Stomach (tissue), 9 donors: ENCODE measurements around the gene LAMP5. TPM values are rescaled to one million over a fixed set of nuclear protein-coding genes. Genes with fewer than 3 reads are reported as not detected.

Experiments
- DNase-seq, 2 donors: peaks; one replicate each; pipeline versions ENCODE4 v3.0.0 to v3.0.0-alpha.2; 2013 to 2019
- H3K27ac ChIP-seq, 5 donors: fragments of 200-600 bp in 4 of 5; sonication (generic) in 4 of 5; one replicate each; pipeline ENCODE4 v1.5.1; 2013 to 2019; ENCODE audit warnings: mild to moderate bottlenecking in 1 of 5, moderate library complexity in 1 of 5
- H3K27me3 ChIP-seq, 3 donors: fragments of 200-600 bp; sonication (generic); one replicate each; pipeline ENCODE4 v1.5.1; 2017 to 2019; ENCODE audit warnings: mixed run types in 1 of 3
- H3K36me3 ChIP-seq, 4 donors: fragments of 200-600 bp; sonication (generic); 1 replicate in 3 of 4; 2 replicates in 1 of 4; pipeline ENCODE4 v1.5.1; 2016 to 2019
- H3K4me1 ChIP-seq, 4 donors: fragments of 200-600 bp; sonication (generic); one replicate each; pipeline ENCODE4 v1.5.1; 2016 to 2019
- H3K4me3 ChIP-seq, 4 donors: fragments of 200-600 bp; sonication (generic) in 3 of 4; one replicate each; pipeline ENCODE4 v1.5.1; 2016 to 2019; ENCODE audit warnings: mild to moderate bottlenecking in 1 of 4
- H3K9me3 ChIP-seq, 4 donors: fragments of 200-600 bp; sonication (generic); one replicate each; pipeline ENCODE4 v1.5.1; 2016 to 2019
- CTCF ChIP-seq, 7 experiments: fragments of 450-650 bp in 4 of 7; fragments of 200-600 bp in 3 of 7; sonication (generic) in 3 of 7; IDR thresholded peaks; one replicate each; pipeline ENCODE4 v1.5.1; 2016 to 2019; ENCODE audit warnings: antibody characterized with exemption in 7 of 7, control low read depth in 2 of 7, mild to moderate bottlenecking in 1 of 7
- EP300 ChIP-seq: sonication (generic); formaldehyde crosslinking; IDR thresholded peaks from one replicate; pipeline ENCODE4 v1.6.1; 2017; ENCODE audit warnings: antibody characterized with exemption
- POLR2A ChIP-seq, 4 donors: fragments of 450-650 bp; IDR thresholded peaks; one replicate each; pipeline ENCODE4 v1.6.1; 2016; ENCODE audit warnings: antibody characterized with exemption in 4 of 4, control low read depth in 2 of 4, mild to moderate bottlenecking in 1 of 4, moderate library complexity in 1 of 4
- POLR2AphosphoS5 ChIP-seq, 3 donors: sonication (generic); formaldehyde crosslinking; IDR thresholded peaks; one replicate each; pipeline ENCODE4 v1.6.1; 2016; ENCODE audit warnings: antibody characterized with exemption in 3 of 3
- WGBS, 5 donors: extraction: QIAGEN DNeasy Blood & Tissue Kit in 3 of 5; methylation state at CpG; one replicate each; pipeline versions ENCODE4 v1.1.5 to v1.1.7; 2013 to 2018; 5-methylcytosine and 5-hydroxymethylcytosine counted together
- intact Hi-C: fragments of 100-400 bp; cut with DNase I; formaldehyde crosslinking; loops from one replicate; pipeline ENCODE4 v1.15.1; 2023; ENCODE audit warnings: low total_unique reads
- polyA plus RNA-seq, 3 donors: library from polyadenylated mRNA; stranded (reverse); fragments of 200-250 nt; gene quantifications; one replicate each; pipeline ENCODE4 v1.2.3, GENCODE V29; 2013
- total RNA-seq, 5 donors: library from RNA; depleted of rRNA; stranded (reverse); fragments of >200 nt; gene quantifications; one replicate each; pipeline versions ENCODE4 v1.1.0 to v1.2.3, GENCODE V29; 2014 to 2016
- donor health status: healthy with polysubstance abuse.
- donor health status: Bipolar disorder and iron deficiency.
- donor health status: healthy.

The LAMP5 gene
- total and polyA plus RNA-seq, 8 donors = 0.20 to 2.9 (median 0.52) TPM; not detected in 4

GRCh38 chr20:9532069-9532838, 17.9 kb downstream of the LAMP5 start:
- Histone ChIP-seq H3K4me3 (no peak overlapping the region), H3K27me3 (no peaks in the 10 kb centered on the region), H3K36me3 (no peaks in the 10 kb centered on the region), H3K27ac (no peak overlapping the region), H3K9me3 (no peaks in the 10 kb centered on the region), H3K4me1 (no peaks in the 10 kb centered on the region)
- TF ChIP-seq CTCF (IDR thresholded peaks at IDR 0.05) (no peak), POLR2AphosphoS5 (IDR thresholded peaks at IDR 0.05) (no peak), POLR2A (IDR thresholded peaks at IDR 0.05) (no peak), EP300 (no peak)
- intact Hi-C loops = no loop called here
- WGBS, 5 donors = 56 to 67% (median 62%) methylated on average over 4 of the region's 4 CpGs
- no peak for DNase-seq

- H3K36me3 ChIP-seq = no peaks in the 10 kb centered on the region
Measured at GRCh38 chr20:9534025-9534424, 19.6 kb downstream of the LAMP5 start.

GRCh38 chr20:9535449-9535848, 21.1 kb downstream of the LAMP5 start:
- H3K9me3 ChIP-seq = no peaks in the 10 kb centered on the region
- 77 to 88% (median 87%) methylated on average over 2 of the region's 2 CpGs for WGBS, 5 donors
- no peak overlapping the region for H3K4me3 ChIP-seq
- no peaks in the 10 kb centered on the region for H3K36me3 ChIP-seq
- no peak for DNase-seq
- H3K27me3 ChIP-seq = no peaks in the 10 kb centered on the region
- H3K27ac ChIP-seq = no peak overlapping the region
- no peaks in the 10 kb centered on the region for H3K4me1 ChIP-seq
- intact Hi-C loops = no loop called here
- no peak for TF ChIP-seq CTCF (IDR thresholded peaks at IDR 0.05)
- no peak for TF ChIP-seq POLR2A (IDR thresholded peaks at IDR 0.05)
- TF ChIP-seq EP300 = no peak
- no peak for TF ChIP-seq POLR2AphosphoS5 (IDR thresholded peaks at IDR 0.05)

More at GRCh38 chr20:9534025-9534424, 19.6 kb downstream of the LAMP5 start:
- Histone ChIP-seq H3K27me3 (no peaks in the 10 kb centered on the region), H3K27ac (no peak overlapping the region), H3K4me1 (no peaks in the 10 kb centered on the region), H3K9me3 (no peaks in the 10 kb centered on the region), H3K4me3 (no peak overlapping the region)
- intact Hi-C loops = no loop called here
- DNase-seq = no peak
- no peak for TF ChIP-seq CTCF (IDR thresholded peaks at IDR 0.05)
- TF ChIP-seq POLR2AphosphoS5 (IDR thresholded peaks at IDR 0.05) = no peak
- TF ChIP-seq EP300 = no peak
- TF ChIP-seq POLR2A (IDR thresholded peaks at IDR 0.05) = no peak
- 85 to 92% (median 86%) methylated on average over 5 of the region's 5 CpGs for WGBS, 5 donors

GRCh38 chr20:9543214-9543613, 28.8 kb downstream of the LAMP5 start:
- intact Hi-C loops = no loop called here
- Histone ChIP-seq H3K27me3 (no peaks in the 10 kb centered on the region), H3K36me3 (no peaks in the 10 kb centered on the region), H3K4me1 (no peaks in the 10 kb centered on the region), H3K4me3 (no peak overlapping the region), H3K27ac (no peak overlapping the region), H3K9me3 (no peaks in the 10 kb centered on the region)
- 58 to 75% (median 74%) methylated on average over 4 of the region's 4 CpGs for WGBS, 5 donors
- no peak for DNase-seq
- no peak for TF ChIP-seq POLR2A (IDR thresholded peaks at IDR 0.05)
- no peak for TF ChIP-seq POLR2AphosphoS5 (IDR thresholded peaks at IDR 0.05)
- no peak for TF ChIP-seq EP300
- TF ChIP-seq CTCF (IDR thresholded peaks at IDR 0.05) = no peak
